CD4-positive, CD25-positive, alpha-beta regulatory T cell (primary cell): ENCODE data around the gene RPL9. TPM values are rescaled to one million over a fixed set of nuclear protein-coding genes. Genes with fewer than 3 reads are reported as not detected.
"Not testable (repeated sequence)": the region's sequence is repeated elsewhere in the genome, so short reads cannot be mapped to it uniquely, and the experiment has no call there.

ENCODE experiments used
- ATAC-seq, 2 donors: fragments of 150-1000 bp; cut with Tn5 transposase; one replicate each; pipeline ENCODE4 v1.10.0; 2021; ENCODE audit warnings: low read depth in 2 of 2, moderate number of reproducible peaks in 2 of 2, moderate library complexity in 1 of 2
- DNase-seq, 3 donors: peaks; one replicate each; pipeline versions ENCODE4 v3.0.0 to v3.0.0-alpha.2; 2012 to 2022; ENCODE audit warnings: mixed read lengths in 1 of 3
- H3K27ac ChIP-seq: one replicate; pipeline ENCODE4 v1.7.0; 2013; ENCODE audit warnings: mild to moderate bottlenecking, low read length; ENCODE audit not compliant: insufficient read depth, poor library complexity, severe bottlenecking
- H3K27me3 ChIP-seq: one replicate; pipeline ENCODE4 v1.7.0; 2013; ENCODE audit warnings: low read length; ENCODE audit not compliant: control insufficient read depth, insufficient read depth
- H3K36me3 ChIP-seq: one replicate; pipeline ENCODE4 v1.7.0; 2013; ENCODE audit warnings: mild to moderate bottlenecking, low read length, moderate library complexity; ENCODE audit not compliant: control insufficient read depth, insufficient read depth
- H3K4me1 ChIP-seq: 2 replicates; pipeline ENCODE4 v1.7.0; 2013; ENCODE audit warnings: mild to moderate bottlenecking, low read length; ENCODE audit not compliant: insufficient read depth, control insufficient read depth, poor library complexity, severe bottlenecking
- H3K4me3 ChIP-seq: one replicate; pipeline ENCODE4 v1.7.0; 2013; ENCODE audit warnings: low read depth, mild to moderate bottlenecking, low read length, moderate library complexity
- H3K9me3 ChIP-seq, 2 experiments: 1 replicate in 1 of 2; 2 replicates in 1 of 2; pipeline ENCODE4 v1.7.0; 2013; ENCODE audit warnings: low read length in 2 of 2, mild to moderate bottlenecking in 1 of 2, moderate library complexity in 1 of 2; ENCODE audit not compliant: control insufficient read depth in 2 of 2
- H3K27ac Mint-ChIP-seq, 3 donors: one replicate each; pipeline ENCODE4 v1.8.0; 2020 to 2022; ENCODE audit warnings: mild to moderate bottlenecking in 3 of 3, mixed read lengths in 3 of 3, moderate library complexity in 2 of 3
- H3K27me3 Mint-ChIP-seq: one replicate; pipeline ENCODE4 v1.8.0; 2022; ENCODE audit warnings: mild to moderate bottlenecking, mixed read lengths
- H3K36me3 Mint-ChIP-seq: one replicate; pipeline ENCODE4 v1.8.0; 2020; ENCODE audit warnings: mixed read lengths
- H3K4me1 Mint-ChIP-seq, 4 donors: one replicate each; pipeline ENCODE4 v1.8.0; 2020 to 2022; ENCODE audit warnings: mixed read lengths in 4 of 4, mild to moderate bottlenecking in 1 of 4
- H3K4me3 Mint-ChIP-seq, 4 donors: one replicate each; pipeline ENCODE4 v1.8.0; 2020 to 2022; ENCODE audit warnings: mild to moderate bottlenecking in 4 of 4, mixed read lengths in 4 of 4, moderate library complexity in 3 of 4
- H3K9me3 Mint-ChIP-seq, 7 donors: one replicate each; pipeline ENCODE4 v1.8.0; 2020 to 2022; ENCODE audit warnings: mixed read lengths in 7 of 7, mild to moderate bottlenecking in 3 of 7, moderate library complexity in 2 of 7
- polyA plus RNA-seq, 4 donors: library from polyadenylated mRNA; unstranded; fragments of 300-500 nt; fragmentation: Illumina TruSeq; gene quantifications; one replicate each; pipeline ENCODE4 v1.2.3, GENCODE V29; 2021
- total RNA-seq: library from RNA; stranded (reverse); gene quantifications from one replicate; pipeline ENCODE4 v1.2.3, GENCODE V29; 2022

RPL9 gene
- total and polyA plus RNA-seq, 5 donors from 2014 or later: 1,739 to 2,644 (median 1,902) TPM

DNA sequence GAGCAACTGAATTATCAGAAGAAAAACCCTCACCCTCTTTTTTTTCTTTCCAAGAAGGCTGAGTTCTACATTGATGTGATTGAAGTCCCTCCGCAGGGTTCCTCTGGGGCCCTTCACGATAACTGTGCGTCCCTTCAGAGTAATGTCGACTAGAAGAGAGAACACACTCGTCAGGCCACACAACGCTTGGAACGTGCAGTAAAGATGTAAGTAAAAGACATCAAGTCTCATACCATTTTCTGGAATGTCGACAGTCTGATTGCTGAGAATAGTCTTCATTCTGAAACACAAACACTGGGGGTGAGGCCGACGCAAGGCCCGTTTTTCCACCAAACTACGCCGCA is 589 bp downstream of the RPL9 start:
- Mint-ChIP-seq H3K4me3 (peak overlapping the region; percentile 93 to 98 (median 98)), H3K4me1 (peaks cover 15 to 57% (median 35%) of the 10 kb centered on the region in 4 donors), H3K27ac (peak overlapping the region; percentile 98 to 100 (median 100)), H3K36me3 (peaks cover 45% of the 10 kb centered on the region)
- Histone ChIP-seq H3K4me1 (peaks cover 33% of the 10 kb centered on the region), H3K36me3 (peaks cover 48% of the 10 kb centered on the region), H3K4me3 (peak overlapping the region; percentile 94), H3K27ac (peak overlapping the region; percentile 98)
- not testable (repeated sequence) for H3K27me3 Mint-ChIP-seq, H3K9me3 Mint-ChIP-seq, H3K27me3 ChIP-seq, H3K9me3 ChIP-seq, DNase-seq
- ATAC-seq: peak in 1 of 2 donors; percentile 1

DNA sequence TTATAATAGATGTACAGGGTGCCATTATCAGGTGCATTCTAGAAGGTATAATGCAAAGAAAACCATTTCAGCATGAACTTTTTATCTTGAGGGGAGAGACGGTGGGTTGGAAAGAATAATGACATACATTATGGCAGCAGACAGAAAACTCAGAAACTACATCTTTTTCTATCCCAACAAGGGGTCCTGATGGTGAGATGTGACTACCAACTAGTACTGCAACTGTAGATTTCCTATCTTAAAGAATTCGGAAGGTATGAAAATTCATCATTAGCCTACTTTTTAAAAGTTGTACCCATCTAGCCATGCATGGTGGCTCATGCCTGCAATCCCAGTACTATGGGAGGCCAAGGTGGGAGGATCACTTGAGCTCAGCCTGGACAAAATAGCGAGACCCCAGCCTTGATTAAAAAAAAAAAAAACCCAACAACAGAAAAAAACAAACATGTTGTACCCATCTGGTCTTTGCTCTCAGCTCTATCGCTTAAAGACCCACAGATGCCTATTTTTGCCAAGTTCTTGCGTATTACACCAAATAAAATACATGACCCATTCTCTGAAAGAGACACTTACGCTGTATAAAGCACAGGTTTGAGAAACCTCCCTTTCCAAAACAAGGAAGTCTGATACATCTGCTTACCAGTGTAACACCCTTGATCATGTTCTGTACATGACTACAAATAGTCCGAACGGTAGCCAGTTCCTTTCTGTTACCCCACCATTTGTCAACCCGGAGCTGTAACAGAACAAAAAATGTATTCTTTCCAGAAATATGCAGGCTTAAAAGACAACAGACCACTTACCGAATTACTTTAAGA is 1.6 kb downstream of the RPL9 start:
- Histone ChIP-seq H3K36me3 (peaks cover 55% of the 10 kb centered on the region), H3K4me3 (peak overlapping the region; percentile 94), H3K9me3 (no peaks in the 10 kb centered on the region), H3K4me1 (peaks cover 33% of the 10 kb centered on the region), H3K27ac (peak overlapping the region; percentile 98), H3K27me3 (no peaks in the 10 kb centered on the region)
- Mint-ChIP-seq H3K27me3 (peaks cover 5% of the 10 kb centered on the region), H3K27ac (peak overlapping the region; percentile 98 to 100 (median 100)), H3K4me1 (peaks cover 19 to 61% (median 38%) of the 10 kb centered on the region in 4 donors), H3K4me3 (peak overlapping the region; percentile 93 to 98 (median 98)), H3K36me3 (peaks cover 54% of the 10 kb centered on the region), H3K9me3 (no peaks in the 10 kb centered on the region)
- DNase-seq (no peak), ATAC-seq (no peak)

DNA sequence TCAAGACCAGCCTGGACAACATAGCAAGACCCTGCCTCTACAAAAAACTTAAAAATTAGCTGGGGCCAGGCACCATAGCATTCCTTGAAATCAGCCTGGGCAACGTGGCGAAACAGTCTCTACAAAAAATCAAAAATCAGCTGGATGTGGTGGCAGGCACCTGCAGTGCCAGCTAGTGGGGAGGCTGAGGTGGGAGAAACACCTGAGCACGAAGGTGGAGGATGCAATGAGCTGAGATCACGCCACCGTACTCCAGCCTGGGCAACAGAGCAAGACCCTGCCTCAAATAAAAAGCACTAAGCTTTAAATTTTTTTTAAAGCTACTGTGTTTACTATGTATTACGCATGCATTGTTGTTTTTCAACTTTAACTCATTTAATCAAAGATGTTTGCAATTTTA is 3.2 kb downstream of the RPL9 start:
- Mint-ChIP-seq H3K4me1 (peaks cover 22 to 59% (median 38%) of the 10 kb centered on the region in 4 donors), H3K36me3 (peaks cover 59% of the 10 kb centered on the region), H3K27ac (no peak overlapping the region), H3K9me3 (no peaks in the 10 kb centered on the region), H3K4me3 (peak overlapping the region in 3 of 4 donors; percentile 12 to 93 (median 24)), H3K27me3 (peaks cover 5% of the 10 kb centered on the region)
- no peak overlapping the region for H3K27ac ChIP-seq
- H3K9me3 ChIP-seq: no peaks in the 10 kb centered on the region
- ATAC-seq (no peak), DNase-seq (no peak)
- H3K4me3 ChIP-seq: no peak overlapping the region
- H3K27me3 ChIP-seq: no peaks in the 10 kb centered on the region
- H3K36me3 ChIP-seq: peaks cover 65% of the 10 kb centered on the region
- H3K4me1 ChIP-seq: peaks cover 33% of the 10 kb centered on the region

- DNase-seq: no peak
- no peak overlapping the region for H3K27ac ChIP-seq
- Mint-ChIP-seq H3K27ac (no peak overlapping the region), H3K27me3 (peaks cover 5% of the 10 kb centered on the region), H3K36me3 (peaks cover 59% of the 10 kb centered on the region), H3K4me1 (peaks cover 19 to 56% (median 29%) of the 10 kb centered on the region in 4 donors), H3K4me3 (peak overlapping the region in 2 of 4 donors; percentile 17 to 53), H3K9me3 (no peaks in the 10 kb centered on the region)
- no peak overlapping the region for H3K4me3 ChIP-seq
- peaks cover 65% of the 10 kb centered on the region for H3K36me3 ChIP-seq
- ATAC-seq: no peak
- H3K9me3 ChIP-seq: no peaks in the 10 kb centered on the region
- peaks cover 29% of the 10 kb centered on the region for H3K4me1 ChIP-seq
- H3K27me3 ChIP-seq: no peaks in the 10 kb centered on the region
These were observed 5.0 kb downstream of the RPL9 start for GRCh38 chr4:39453738-39454137.

GRCh38 chr4:39452860-39453587 is 5.7 kb downstream of the RPL9 start:
- peaks cover 19 to 49% (median 28%) of the 10 kb centered on the region in 4 donors for H3K4me1 Mint-ChIP-seq
- Histone ChIP-seq H3K4me1 (peaks cover 25% of the 10 kb centered on the region), H3K36me3 (peaks cover 65% of the 10 kb centered on the region), H3K27ac (no peak overlapping the region), H3K4me3 (no peak overlapping the region), H3K27me3 (no peaks in the 10 kb centered on the region), H3K9me3 (no peaks in the 10 kb centered on the region)
- no peaks in the 10 kb centered on the region for H3K27me3 Mint-ChIP-seq
- DNase-seq (no peak), ATAC-seq (no peak)
- peak overlapping the region in 1 of 3 donors; percentile 3 for H3K27ac Mint-ChIP-seq
- H3K9me3 Mint-ChIP-seq: no peaks in the 10 kb centered on the region
- H3K36me3 Mint-ChIP-seq: peaks cover 52% of the 10 kb centered on the region
- H3K4me3 Mint-ChIP-seq: no peak overlapping the region

- peaks cover 15 to 46% (median 26%) of the 10 kb centered on the region in 4 donors for H3K4me1 Mint-ChIP-seq
- peaks cover 45% of the 10 kb centered on the region for H3K36me3 Mint-ChIP-seq
- H3K27me3 Mint-ChIP-seq: no peaks in the 10 kb centered on the region
- H3K27ac Mint-ChIP-seq: peak overlapping the region in 2 of 3 donors; percentile 3 to 47
- no peak overlapping the region for H3K4me3 Mint-ChIP-seq
- Histone ChIP-seq H3K9me3 (no peaks in the 10 kb centered on the region), H3K27me3 (no peaks in the 10 kb centered on the region), H3K36me3 (peaks cover 61% of the 10 kb centered on the region), H3K4me3 (no peak overlapping the region), H3K27ac (no peak overlapping the region), H3K4me1 (peaks cover 19% of the 10 kb centered on the region)
- no peaks in the 10 kb centered on the region for H3K9me3 Mint-ChIP-seq
- no peak for DNase-seq
- ATAC-seq: no peak
These were observed 6.4 kb downstream of the RPL9 start for GRCh38 chr4:39452153-39452859.

DNA sequence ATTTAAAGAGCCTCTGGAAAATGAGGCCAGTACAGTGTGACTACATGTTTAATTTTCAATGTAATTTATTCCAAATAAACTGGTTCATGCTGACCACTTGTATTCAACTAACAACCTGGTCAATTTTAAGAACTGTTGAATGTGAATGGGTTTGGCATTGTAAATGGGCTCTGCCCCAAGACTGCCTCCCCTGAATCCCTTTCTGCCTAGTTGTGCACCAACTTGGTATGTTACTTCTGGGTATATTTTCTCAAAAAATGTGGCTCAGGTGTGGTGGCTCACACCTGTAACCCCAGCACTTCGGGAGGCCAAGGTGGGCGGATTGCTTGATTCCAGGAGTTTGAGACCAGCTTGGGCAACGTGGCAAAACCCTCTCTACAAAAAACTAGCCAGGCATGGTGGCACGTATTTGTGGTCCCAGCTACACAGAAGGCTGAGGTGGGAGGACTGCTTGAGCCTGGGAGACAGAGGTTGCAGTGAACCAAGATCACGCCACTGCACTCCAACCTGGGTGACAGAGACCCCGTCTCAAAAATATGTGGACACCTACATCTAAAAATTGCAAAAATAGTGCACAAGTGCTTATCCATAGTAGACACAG is 7.2 kb downstream of the RPL9 start:
- no peak for ATAC-seq
- Mint-ChIP-seq H3K27ac (peak overlapping the region in 2 of 3 donors; percentile 32 to 62), H3K27me3 (no peaks in the 10 kb centered on the region), H3K36me3 (peaks cover 37% of the 10 kb centered on the region), H3K4me1 (peaks cover 9 to 39% (median 21%) of the 10 kb centered on the region in 4 donors), H3K4me3 (no peak overlapping the region), H3K9me3 (no peaks in the 10 kb centered on the region)
- Histone ChIP-seq H3K4me1 (peaks cover 19% of the 10 kb centered on the region), H3K36me3 (peaks cover 53% of the 10 kb centered on the region), H3K27ac (no peak overlapping the region), H3K4me3 (no peak overlapping the region), H3K9me3 (no peaks in the 10 kb centered on the region), H3K27me3 (no peaks in the 10 kb centered on the region)
- no peak for DNase-seq
